GM21786 (cell line): Measurements from ENCODE around the gene WFDC9.
"Not testable (repeated sequence)": the region's sequence is repeated elsewhere in the genome, so short reads cannot be mapped to it uniquely, and the experiment has no call there.

Source experiments
- ATAC-seq: cut with Tn5 transposase; IDR thresholded peaks from one replicate; pipeline ENCODE4 v1.9.1; 2021; ENCODE audit not compliant: unreplicated experiment

WFDC9 gene

GRCh38 chr20:45593498-45593897, 37.6 kb downstream of the WFDC9 start:
- no peak for ATAC-seq

GRCh38 chr20:45592574-45593189, 38.4 kb downstream of the WFDC9 start:
- ATAC-seq, result no peak

- no peak for ATAC-seq
Measured at GRCh38 chr20:45589725-45590124, 41.4 kb downstream of the WFDC9 start.

- ATAC-seq, result no peak
Measured at GRCh38 chr20:45588800-45589199, 42.3 kb downstream of the WFDC9 start.

- ATAC-seq, result not testable (repeated sequence)
Measured at GRCh38 chr20:45585986-45586385, 45.1 kb downstream of the WFDC9 start.

GRCh38 chr20:45584294-45584693, 46.8 kb downstream of the WFDC9 start:
- not testable (repeated sequence) for ATAC-seq

- ATAC-seq, result no peak
Measured at GRCh38 chr20:45583502-45583901, 47.6 kb downstream of the WFDC9 start.

GRCh38 chr20:45581702-45582101, 49.4 kb downstream of the WFDC9 start:
- no peak for ATAC-seq

- ATAC-seq, result no peak
Measured at GRCh38 chr20:45579184-45579583, 51.9 kb downstream of the WFDC9 start, which contains the start of gene WFDC8. WFDC8 (minus strand) TSS chr20:45579284; CDS start chr20:45579247, 37 bp downstream.

GRCh38 chr20:45578231-45578630, 52.9 kb downstream of the WFDC9 start:
- ATAC-seq, result no peak

GRCh38 chr20:45576995-45577394, 54.1 kb downstream of the WFDC9 start:
- ATAC-seq, result no peak

GRCh38 chr20:45575931-45576330, 55.2 kb downstream of the WFDC9 start:
- ATAC-seq, result no peak

- not testable (repeated sequence) for ATAC-seq
Measured at GRCh38 chr20:45569650-45570049, 61.4 kb downstream of the WFDC9 start.

GRCh38 chr20:45564760-45565276, 66.3 kb downstream of the WFDC9 start:
- no peak for ATAC-seq
